GM12891 (cell line): ENCODE measurements around the gene SPTBN5.

Source experiments
- POLR2A ChIP-seq: IDR thresholded peaks from 2 replicates; pipeline ENCODE4 v1.6.1; 2011; ENCODE audit warnings: low read depth, low read length, control low read depth
- POLR2AphosphoS5 ChIP-seq: IDR thresholded peaks from 2 replicates; pipeline ENCODE4 v1.6.1; 2011; ENCODE audit warnings: low read depth, low read length, control low read depth
- POU2F2 ChIP-seq: IDR thresholded peaks from 2 replicates; pipeline ENCODE4 v1.6.1; 2011; ENCODE audit warnings: low read depth, mild to moderate bottlenecking, control low read depth, low read length, moderate library complexity
- SPI1 ChIP-seq: IDR thresholded peaks from 2 replicates; pipeline ENCODE4 v1.6.1; 2011; ENCODE audit warnings: low read depth, low read length, control low read depth
- TAF1 ChIP-seq: IDR thresholded peaks from 2 replicates; pipeline ENCODE4 v1.6.1; 2011; ENCODE audit warnings: low read depth, low read length, control low read depth

DNA sequence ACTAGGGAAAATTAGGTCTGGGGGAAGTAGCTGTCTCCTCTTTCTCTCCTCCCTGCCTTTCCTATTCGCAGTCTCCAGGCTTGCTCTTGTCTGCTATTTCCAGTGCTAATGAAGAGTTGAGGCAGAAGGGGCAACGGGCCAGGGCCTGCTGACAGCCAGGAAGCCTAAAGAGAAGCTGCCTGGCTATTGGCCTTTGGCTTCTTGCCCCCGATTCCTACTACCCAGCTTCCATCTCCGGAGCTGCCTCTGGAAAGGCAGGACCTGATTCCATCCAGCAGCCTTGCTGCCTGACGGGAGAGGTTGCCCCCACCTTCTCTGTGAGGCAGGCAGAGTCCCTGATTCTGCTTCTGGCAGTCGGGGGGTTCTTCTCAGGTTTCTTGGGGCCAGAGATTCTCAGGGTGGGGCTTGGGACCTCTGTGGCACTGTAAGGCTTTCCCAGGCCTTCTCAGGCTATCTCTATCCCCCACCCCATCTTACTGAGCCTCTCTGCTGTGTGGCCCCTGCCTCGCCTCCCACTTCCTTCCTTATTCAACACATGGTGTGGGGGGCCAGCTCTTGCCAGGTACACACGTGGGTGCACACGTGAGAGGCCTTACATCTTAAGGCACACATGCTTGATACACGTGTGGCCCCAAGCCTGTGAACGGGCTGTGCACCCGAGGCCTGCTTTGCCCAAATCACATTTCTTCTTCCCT is 84.2 kb downstream of the SPTBN5 start:
- no peak for TF ChIP-seq TAF1
- TF ChIP-seq POLR2A = no peak
- TF ChIP-seq POLR2AphosphoS5 = no peak
- no peak for TF ChIP-seq SPI1
- TF ChIP-seq POU2F2 = no peak
